Hepatocyte (in vitro differentiated cells): ENCODE measurements around the gene CALML3.

Experiments used
- CTCF ChIP-seq: fragments of 200-600 bp; sonication (generic); IDR thresholded peaks from 2 replicates; pipeline ENCODE4 v1.5.1; 2016; ENCODE audit warnings: antibody characterized with exemption, mild to moderate bottlenecking; ENCODE audit not compliant: poor library complexity
- EZH2 ChIP-seq: fragments of 200-600 bp; sonication (generic); IDR thresholded peaks from 2 replicates; pipeline ENCODE4 v1.6.1; 2016; ENCODE audit warnings: antibody characterized with exemption, mild to moderate bottlenecking, borderline replicate concordance
- EZH2phosphoT487 ChIP-seq: fragments of 200-600 bp; sonication (generic); IDR thresholded peaks from one replicate; pipeline ENCODE4 v1.6.1; 2018; ENCODE audit warnings: antibody characterized with exemption, mild to moderate bottlenecking, low read depth, moderate library complexity; ENCODE audit not compliant: unreplicated experiment, severe bottlenecking

GRCh38 chr10:5574642-5575131 is 49.9 kb downstream of the CALML3 start:
- no peak for TF ChIP-seq CTCF
- TF ChIP-seq EZH2phosphoT487, result no peak
- TF ChIP-seq EZH2, result no peak
